Measurements from ENCODE around the gene NOS1AP. TPM values are rescaled to one million over a fixed set of nuclear protein-coding genes. Genes with fewer than 3 reads are reported as not detected.

Gene NOS1AP
- total RNA-seq, 4 donors from 2014 or later = 0.31 to 12.7 (median 1.7) TPM

DNA sequence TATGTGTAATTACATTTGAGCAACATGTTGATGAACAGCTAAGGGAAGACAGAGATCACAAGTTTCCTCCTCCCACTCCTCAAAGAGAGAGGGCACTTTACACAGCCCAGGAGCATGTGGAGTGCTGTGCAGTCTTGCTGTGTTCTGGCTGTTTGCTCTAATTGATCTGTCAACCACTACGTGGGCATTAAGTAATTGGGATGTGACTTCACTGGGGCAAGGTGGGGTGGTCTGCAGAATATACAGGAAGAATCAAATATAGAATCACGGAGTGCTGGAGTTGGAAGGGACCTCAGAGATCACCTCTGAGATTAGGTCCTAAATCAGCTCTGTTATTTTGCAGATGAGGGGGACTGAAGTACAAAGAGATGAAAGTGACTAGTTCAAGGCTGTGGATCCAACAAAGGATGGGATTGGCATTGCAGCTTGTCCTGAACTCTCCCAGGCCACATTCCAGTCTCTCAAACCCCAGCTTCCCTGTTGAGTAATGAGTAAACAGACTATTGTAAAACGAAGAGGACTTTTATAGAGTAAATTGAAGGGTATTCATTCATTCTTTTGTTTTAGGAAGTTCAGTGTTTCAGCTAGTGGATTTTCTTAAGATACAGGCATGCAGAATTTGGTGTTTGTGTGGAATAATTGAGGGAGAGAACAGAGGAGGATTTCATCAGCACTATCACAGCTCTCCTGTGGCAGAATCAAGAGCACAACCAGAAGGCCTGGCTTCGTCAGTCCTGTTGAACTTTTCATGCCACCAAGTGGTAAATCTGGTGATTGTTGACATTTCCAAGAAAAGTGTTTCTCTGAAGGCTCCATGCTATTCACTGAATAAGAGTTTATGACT is 22.4 kb downstream of the NOS1AP start:
- 40 to 41% methylated on average over 4 of the region's 4 CpGs for WGBS, 2 donors
- H3K9me3 ChIP-seq = no peaks in the 10 kb centered on the region
- no peak overlapping the region for H3K27ac ChIP-seq
- no peaks in the 10 kb centered on the region for H3K4me1 ChIP-seq
- no peak for TF ChIP-seq POLR2A (IDR thresholded peaks at IDR 0.05)
- TF ChIP-seq, protein P1, sequence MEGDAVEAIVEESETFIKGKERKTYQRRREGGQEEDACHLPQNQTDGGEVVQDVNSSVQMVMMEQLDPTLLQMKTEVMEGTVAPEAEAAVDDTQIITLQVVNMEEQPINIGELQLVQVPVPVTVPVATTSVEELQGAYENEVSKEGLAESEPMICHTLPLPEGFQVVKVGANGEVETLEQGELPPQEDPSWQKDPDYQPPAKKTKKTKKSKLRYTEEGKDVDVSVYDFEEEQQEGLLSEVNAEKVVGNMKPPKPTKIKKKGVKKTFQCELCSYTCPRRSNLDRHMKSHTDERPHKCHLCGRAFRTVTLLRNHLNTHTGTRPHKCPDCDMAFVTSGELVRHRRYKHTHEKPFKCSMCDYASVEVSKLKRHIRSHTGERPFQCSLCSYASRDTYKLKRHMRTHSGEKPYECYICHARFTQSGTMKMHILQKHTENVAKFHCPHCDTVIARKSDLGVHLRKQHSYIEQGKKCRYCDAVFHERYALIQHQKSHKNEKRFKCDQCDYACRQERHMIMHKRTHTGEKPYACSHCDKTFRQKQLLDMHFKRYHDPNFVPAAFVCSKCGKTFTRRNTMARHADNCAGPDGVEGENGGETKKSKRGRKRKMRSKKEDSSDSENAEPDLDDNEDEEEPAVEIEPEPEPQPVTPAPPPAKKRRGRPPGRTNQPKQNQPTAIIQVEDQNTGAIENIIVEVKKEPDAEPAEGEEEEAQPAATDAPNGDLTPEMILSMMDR (IDR thresholded peaks at IDR 0.05) = no peak
- no peak overlapping the region for H3K4me3 ChIP-seq
- intact Hi-C loops (cut with DNase I) = no loop called here
- no peaks in the 10 kb centered on the region for H3K36me3 ChIP-seq
- DNase-seq = no peak
- no peaks in the 10 kb centered on the region for H3K27me3 ChIP-seq

GRCh38 chr1:162093095-162093494 is 23.6 kb downstream of the NOS1AP start:
- WGBS, 2 donors = 89 to 100% methylated on average over 1 of the region's 1 CpG

DNA sequence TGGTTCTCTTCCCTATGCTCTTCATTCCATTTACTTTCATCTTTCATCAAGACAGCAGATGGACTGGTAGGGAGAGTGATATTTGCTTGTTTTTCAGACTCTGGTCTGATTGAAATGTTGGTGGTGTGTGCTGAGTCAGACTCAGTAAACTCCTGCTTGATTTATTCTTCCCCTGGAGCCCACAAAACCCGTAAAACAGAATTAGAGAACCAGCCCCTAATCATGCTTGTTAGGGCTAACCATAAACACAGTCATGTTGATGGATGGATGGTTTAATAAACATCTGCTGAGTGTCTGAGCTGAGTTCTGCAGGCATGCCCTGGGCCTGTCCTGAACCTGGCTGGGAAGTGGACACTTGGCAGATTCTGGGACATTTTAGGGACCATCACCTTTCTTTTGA is 24.8 kb downstream of the NOS1AP start:
- H3K4me3 ChIP-seq = no peak overlapping the region
- no peak overlapping the region for H3K27ac ChIP-seq
- DNase-seq = no peak
- no peaks in the 10 kb centered on the region for H3K4me1 ChIP-seq
- intact Hi-C loops (cut with DNase I) = no loop called here
- H3K27me3 ChIP-seq = no peaks in the 10 kb centered on the region
- H3K36me3 ChIP-seq = no peaks in the 10 kb centered on the region
- TF ChIP-seq, protein P1 (IDR thresholded peaks at IDR 0.05) = no peak
- TF ChIP-seq POLR2A (IDR thresholded peaks at IDR 0.05) = no peak
- 33 to 60% methylated on average over 1 of the region's 1 CpG for WGBS, 2 donors
- no peaks in the 10 kb centered on the region for H3K9me3 ChIP-seq

More at GRCh38 chr1:162093095-162093494, 23.6 kb downstream of the NOS1AP start:
- Histone ChIP-seq H3K27ac (no peak overlapping the region), H3K4me3 (no peak overlapping the region), H3K9me3 (no peaks in the 10 kb centered on the region), H3K36me3 (no peaks in the 10 kb centered on the region), H3K27me3 (no peaks in the 10 kb centered on the region), H3K4me1 (no peaks in the 10 kb centered on the region)
- no peak for DNase-seq
- intact Hi-C loops (cut with DNase I) = no loop called here
- TF ChIP-seq, protein P1 (IDR thresholded peaks at IDR 0.05) = no peak
- no peak for TF ChIP-seq POLR2A (IDR thresholded peaks at IDR 0.05)

- WGBS, 2 donors = 75% methylated on average over 1 of the region's 2 CpGs; no CpG with 5 or more reads in 1 of the 2 donors
- no peak overlapping the region for H3K27ac ChIP-seq
- H3K36me3 ChIP-seq = no peaks in the 10 kb centered on the region
- no peaks in the 10 kb centered on the region for H3K9me3 ChIP-seq
- H3K4me3 ChIP-seq = no peak overlapping the region
- intact Hi-C loops (cut with DNase I) = no loop called here
- TF ChIP-seq, protein P1 (IDR thresholded peaks at IDR 0.05) = no peak
- no peak for TF ChIP-seq POLR2A (IDR thresholded peaks at IDR 0.05)
- no peaks in the 10 kb centered on the region for H3K4me1 ChIP-seq
- H3K27me3 ChIP-seq = no peaks in the 10 kb centered on the region
- DNase-seq = no peak
Measured at GRCh38 chr1:162094723-162095122, 25.2 kb downstream of the NOS1AP start.

GRCh38 chr1:162107911-162108310 is 38.4 kb downstream of the NOS1AP start:
- no peak for TF ChIP-seq POLR2A (IDR thresholded peaks at IDR 0.05)
- TF ChIP-seq, protein P1 (IDR thresholded peaks at IDR 0.05) = no peak
- Histone ChIP-seq H3K4me3 (no peak overlapping the region), H3K9me3 (no peaks in the 10 kb centered on the region), H3K27ac (no peak overlapping the region), H3K4me1 (no peaks in the 10 kb centered on the region), H3K36me3 (no peaks in the 10 kb centered on the region), H3K27me3 (no peaks in the 10 kb centered on the region)
- intact Hi-C loops (cut with DNase I) = no loop called here
- DNase-seq = no peak
- 54 to 62% methylated on average over 3 of the region's 3 CpGs for WGBS, 2 donors
